ENCODE measurements around the gene CNN2.

The CNN2 gene

DNA sequence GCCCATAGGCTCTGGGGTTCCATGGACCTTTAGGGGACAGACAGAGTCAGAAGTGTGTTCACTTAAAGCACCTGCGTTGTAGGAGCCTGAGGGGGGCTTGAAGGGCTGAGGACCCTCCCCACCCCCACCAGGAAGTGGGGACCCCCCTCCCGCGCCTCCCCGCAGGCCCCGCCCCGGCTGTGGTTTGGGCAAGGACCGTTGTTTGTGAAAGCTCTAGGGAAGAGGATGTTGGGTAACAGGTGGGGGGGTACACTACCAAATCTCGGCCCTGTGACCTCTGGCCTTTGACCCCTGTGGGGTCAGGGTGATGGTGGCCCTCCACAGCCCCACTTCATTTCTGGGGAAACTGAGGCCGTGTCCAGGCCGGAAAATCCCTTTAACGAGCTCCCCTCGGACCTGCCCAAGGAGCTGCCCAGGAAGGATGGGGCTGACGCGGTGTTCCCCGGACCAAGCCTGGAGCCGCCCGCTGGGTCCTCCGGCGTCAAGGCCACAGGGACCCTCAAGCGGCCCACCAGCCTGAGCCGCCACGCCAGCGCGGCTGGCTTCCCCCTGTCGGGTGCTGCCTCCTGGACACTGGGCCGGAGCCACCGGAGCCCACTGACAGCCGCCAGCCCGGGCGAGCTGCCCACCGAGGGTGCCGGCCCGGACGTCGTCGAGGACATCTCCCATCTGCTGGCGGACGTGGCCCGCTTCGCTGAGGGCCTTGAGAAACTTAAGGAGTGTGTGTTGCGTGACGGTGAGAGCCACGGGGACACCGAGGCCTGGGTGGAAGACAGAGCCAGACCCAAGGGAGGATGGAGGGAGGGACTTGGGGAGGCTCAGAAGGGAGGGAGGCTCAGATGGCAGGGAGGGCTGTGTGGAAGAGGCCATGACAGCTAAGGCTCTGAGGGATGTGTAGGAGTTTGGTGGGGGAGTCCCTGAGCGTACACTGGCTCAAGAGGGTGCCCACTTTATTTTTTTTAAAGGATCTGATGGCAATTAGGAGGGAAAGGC, 41.9 kb downstream of the CNN2 start:
- DNase-seq: peak; percentile 43

GRCh38 chr19:1069009-1069779, 42.8 kb downstream of the CNN2 start:
- DNase-seq: peak; percentile 55

DNA sequence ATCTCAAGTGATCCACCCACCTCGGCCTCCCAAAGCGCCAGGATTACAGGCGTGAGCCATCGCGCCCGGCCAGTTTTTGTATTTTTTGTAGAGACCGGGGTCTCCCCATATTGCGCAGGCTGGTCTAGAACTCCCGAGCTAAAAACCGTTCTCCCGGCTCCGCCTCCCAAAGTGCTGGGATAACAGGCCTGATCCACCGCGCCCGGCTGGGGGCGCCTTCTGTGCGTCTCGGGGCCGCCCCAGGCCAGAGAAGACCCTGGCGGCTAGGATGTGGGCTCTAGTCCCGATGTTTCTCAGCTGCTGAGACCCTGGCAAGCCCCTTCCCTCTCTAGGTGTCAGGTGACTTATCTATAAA, 44.1 kb downstream of the CNN2 start:
- DNase-seq: no peak

- no peak for DNase-seq
These were observed 44.8 kb downstream of the CNN2 start for GRCh38 chr19:1070931-1071791.

DNA sequence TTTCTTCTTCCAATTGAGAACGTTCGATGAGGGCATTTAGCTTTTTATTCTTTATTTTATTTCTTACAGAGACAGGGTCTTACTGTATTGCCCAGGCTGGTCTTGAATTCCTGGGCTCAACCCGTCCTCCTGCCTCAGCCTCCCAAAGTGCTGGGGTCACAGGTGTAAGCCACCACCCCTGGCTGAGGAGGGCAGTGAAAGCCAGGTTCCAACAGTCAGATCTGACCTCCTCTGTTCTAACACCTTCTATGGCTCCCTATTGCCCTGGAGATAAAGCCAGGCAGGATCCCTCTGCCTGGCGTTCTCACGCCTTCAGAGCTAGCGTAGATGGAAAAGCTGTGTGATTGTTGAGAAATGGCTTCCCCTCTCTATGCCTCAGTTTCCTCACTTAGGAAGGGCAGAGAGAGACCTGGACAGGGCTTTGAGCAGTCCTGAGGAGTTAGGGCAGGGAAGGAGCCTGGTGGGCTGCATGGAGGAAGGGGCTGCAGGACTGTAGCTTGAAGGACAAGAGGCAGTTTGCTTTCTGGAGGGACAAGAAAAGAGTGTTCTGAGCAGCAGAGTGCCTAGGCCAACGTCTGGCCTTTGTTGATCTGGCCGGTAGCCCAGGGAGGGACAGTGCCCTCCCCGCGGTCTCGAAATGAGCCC, 46.1 kb downstream of the CNN2 start:
- DNase-seq: no peak

DNA sequence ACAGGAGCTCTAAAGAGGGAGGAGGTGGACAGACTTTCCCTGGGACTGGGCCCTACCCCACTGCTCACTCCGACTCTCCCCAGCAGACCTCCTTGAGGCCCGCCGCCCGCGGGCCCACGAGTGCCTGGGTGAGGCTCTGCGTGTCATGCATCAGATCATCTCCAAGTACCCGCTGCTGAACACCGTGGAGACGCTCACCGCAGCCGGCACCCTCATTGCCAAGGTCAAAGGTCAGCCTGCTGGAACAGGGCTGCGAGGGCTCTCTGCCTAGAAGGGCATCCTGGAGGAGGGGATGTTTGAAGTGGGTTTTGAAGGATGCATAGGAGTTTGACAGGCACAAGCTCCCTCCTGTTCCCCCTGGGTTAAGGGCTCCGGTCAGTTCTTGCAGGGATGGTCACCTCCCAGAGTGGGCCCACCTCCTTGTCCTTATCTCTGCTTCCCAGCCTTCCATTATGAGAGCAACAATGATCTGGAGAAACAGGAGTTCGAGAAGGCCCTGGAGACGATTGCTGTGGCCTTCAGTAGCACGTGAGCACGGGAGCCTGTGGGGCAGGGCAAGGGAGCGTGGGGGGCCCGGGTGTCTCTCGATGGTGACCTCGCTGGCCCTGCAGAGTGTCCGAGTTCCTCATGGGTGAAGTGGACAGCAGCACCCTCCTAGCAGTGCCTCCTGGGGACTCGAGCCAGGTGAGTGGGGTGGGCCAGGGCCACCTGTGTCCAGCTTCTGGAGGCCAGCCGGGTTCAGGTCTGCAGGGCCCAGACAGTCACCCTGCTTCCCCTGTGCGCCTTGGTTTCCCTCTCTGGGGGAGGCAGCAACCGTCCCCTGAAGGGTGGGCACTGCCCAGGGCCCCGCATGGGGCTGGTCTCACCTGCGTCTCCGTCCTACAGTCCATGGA, 46.9 kb downstream of the CNN2 start:
- DNase-seq: no peak

DNA sequence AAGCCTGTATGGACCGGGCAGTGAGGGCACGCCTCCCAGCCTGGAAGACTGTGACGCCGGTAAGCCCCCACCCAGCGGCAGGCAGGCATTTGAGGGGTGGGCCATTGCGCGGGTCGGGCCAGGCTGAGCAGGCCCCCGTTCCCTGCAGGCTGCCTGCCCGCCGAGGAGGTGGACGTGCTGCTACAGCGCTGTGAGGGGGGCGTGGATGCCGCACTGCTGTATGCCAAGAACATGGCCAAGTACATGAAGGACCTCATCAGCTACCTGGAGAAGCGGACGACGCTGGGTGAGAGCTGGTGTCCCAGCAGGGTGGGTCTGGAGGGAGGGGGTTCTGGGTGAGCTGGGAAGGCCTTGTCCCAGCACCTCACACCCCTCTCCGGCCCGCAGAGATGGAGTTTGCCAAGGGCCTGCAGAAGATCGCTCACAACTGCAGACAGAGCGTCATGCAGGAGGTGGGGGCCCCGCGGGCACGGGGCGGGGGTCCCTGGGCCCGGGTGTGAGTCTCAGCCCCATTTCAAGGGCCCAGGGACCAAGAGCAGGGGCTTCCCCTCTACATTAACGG, 47.6 kb downstream of the CNN2 start:
- no peak for DNase-seq

DNA sequence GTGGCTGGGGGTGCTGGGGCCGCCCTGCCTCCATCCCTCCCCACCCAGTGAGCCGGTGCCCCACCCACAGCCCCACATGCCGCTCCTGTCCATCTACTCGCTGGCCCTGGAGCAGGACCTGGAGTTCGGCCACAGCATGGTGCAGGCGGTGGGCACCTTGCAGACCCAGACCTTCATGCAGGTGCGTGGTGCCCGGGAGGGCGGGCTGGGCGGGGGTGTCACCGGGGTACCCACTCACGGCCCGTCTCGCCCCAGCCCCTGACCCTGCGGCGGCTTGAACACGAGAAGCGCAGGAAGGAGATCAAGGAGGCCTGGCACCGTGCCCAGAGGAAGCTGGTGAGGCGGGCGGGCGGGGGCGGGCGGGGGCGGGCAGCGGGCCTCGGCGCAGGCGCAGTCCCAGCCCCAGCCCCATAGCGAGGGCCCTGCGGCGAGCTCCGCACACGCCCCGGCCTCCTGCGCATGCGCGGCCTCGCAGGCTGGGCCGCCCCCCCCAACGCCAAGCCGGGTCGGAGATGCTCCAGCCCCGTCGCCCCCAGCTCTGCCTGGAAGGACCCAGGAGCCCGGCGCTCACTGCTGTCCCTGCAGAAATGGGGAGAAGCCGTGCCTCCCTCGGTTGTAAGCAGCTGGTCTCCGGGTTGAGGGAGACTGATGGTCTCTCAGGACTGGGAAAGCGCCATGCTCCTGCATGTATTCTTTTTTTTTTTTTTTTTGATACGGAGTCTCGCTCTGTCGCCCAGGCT, 48.3 kb downstream of the CNN2 start:
- DNase-seq: peak; percentile 84

DNA sequence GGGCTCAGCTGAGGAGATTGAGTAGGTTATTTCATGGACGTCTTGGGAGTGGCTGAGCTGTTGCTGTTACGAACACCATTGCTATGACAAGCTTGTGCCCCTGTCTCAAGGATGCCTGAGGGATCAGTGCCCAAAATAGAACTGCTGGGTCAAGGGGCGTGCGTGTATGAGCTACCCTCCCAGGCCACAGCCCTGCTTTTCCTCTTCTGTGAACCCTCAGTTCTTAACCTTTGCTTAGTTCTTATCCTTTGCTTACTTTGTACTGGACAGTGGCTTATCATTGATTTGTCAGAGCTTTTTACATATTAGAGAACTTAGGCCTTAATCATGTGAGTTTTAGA, 49.6 kb downstream of the CNN2 start:
- DNase-seq: no peak

DNA sequence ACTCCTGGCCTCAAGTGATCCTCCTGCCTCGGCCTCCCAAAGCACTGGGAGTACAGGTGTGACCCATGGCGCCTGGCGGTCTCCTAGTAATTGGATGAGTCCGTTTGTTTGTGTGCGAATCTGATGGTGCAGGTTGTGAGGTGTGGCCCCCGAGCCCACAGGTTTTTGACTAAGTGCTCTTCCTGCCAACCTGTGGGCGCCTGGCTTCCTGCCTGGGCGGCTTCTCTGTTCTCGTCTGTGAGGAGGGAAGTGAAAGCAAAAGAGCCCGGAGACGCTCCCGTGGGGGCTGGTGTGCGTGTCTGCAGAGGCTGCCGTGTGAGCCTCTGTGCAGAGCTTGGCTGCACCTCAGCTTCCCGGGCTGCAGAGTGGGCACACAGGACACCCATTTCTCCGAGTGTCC, 50.5 kb downstream of the CNN2 start:
- DNase-seq: peak; percentile 96

- DNase-seq: peak; percentile 75
These were observed 53.2 kb downstream of the CNN2 start for GRCh38 chr19:1079566-1080111.

GRCh38 chr19:1080360-1081161, 54.2 kb downstream of the CNN2 start:
- DNase-seq: no peak

DNA sequence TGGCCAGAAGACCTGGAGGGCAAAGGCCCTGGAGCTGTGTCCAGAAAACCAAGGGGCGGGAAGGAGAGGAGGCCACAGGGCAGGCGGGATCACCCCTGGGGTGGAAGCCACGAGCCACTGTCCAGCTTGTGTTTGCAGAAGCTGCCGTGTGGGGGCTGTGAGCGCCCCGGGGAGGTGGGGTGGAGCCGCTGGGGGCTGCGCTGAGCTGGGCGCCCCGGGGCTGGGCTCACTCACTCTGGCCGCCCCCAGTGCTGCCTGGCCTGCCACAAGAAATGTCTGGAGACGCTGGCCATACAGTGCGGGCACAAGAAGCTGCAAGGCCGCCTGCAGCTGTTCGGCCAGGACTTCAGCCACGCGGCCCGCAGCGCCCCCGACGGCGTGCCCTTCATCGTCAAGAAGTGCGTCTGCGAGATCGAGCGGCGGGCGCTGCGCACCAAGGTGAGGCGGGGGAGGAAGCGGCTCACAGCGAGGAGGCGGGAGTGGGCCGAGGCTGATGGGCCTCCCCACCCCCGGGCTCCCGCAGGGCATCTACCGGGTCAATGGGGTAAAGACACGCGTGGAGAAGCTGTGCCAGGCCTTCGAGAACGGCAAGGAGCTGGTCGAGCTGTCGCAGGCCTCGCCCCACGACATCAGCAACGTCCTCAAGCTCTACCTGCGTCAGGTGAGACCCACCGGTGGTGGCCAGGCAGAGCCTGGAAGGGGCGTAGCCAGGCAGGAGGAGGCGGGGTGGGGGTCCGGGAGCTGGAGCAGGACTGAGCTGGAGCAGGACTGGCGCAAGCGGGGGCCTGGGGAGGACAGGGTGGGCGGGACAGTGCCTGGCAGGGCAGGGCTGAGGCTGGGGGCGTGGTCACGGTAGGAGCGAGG, 55.1 kb downstream of the CNN2 start:
- DNase-seq: no peak

- peak; percentile 78 for DNase-seq
These were observed 55.9 kb downstream of the CNN2 start for GRCh38 chr19:1082165-1082927.

GRCh38 chr19:1082928-1083816, 56.8 kb downstream of the CNN2 start:
- no peak for DNase-seq
